HCT116 (cell line): ENCODE measurements around the gene RAG1. TPM values are rescaled to one million over a fixed set of nuclear protein-coding genes. Genes with fewer than 3 reads are reported as not detected.

ENCODE experiments used
- total RNA-seq: library from RNA; stranded (reverse); gene quantifications from one replicate; pipeline ENCODE4 v1.2.1, GENCODE V29; 2021; ENCODE audit not compliant: unreplicated experiment

The RAG1 gene
- total RNA-seq, 1 experiment from 2014 or later, result 0.54 TPM

Other genes starting within 250 kb of the RAG1 start
- gene TRAF6, start 57.7 kb upstream of the RAG1 start, total RNA-seq, result 9.3 TPM
- gene IFTAP, start 26.5 kb downstream of the RAG1 start, total RNA-seq, result 13.8 TPM
- not detected for gene RAG2, start 30.2 kb downstream of the RAG1 start, total RNA-seq